WERI-Rb-1 (cell line): Measurements from ENCODE around the gene CTSC.

Source experiments
- DNase-seq: peaks from one replicate; pipeline ENCODE4 v3.0.0-alpha.2; 2020
- H3K27ac ChIP-seq: fragments of 250-450 bp; sonication (Bioruptor Pico); 2 replicates; pipeline ENCODE4 v1.5.1; 2020; ENCODE audit warnings: mild to moderate bottlenecking, moderate library complexity
- H3K27me3 ChIP-seq: fragments of 250-450 bp; sonication (Bioruptor Pico); 2 replicates; pipeline ENCODE4 v1.5.1; 2021; ENCODE audit warnings: mild to moderate bottlenecking, low read depth, moderate library complexity; ENCODE audit not compliant: insufficient read depth, severe bottlenecking
- H3K36me3 ChIP-seq: fragments of 250-450 bp; sonication (Bioruptor Pico); 2 replicates; pipeline ENCODE4 v1.5.1; 2020; ENCODE audit warnings: mild to moderate bottlenecking, moderate library complexity
- H3K4me3 ChIP-seq: 2 replicates; pipeline ENCODE4 v1.5.1; 2011; ENCODE audit warnings: low read depth, mild to moderate bottlenecking, control low read depth, low read length
- H3K9me3 ChIP-seq: fragments of 250-450 bp; sonication (Bioruptor Pico); 2 replicates; pipeline ENCODE4 v1.5.1; 2021; ENCODE audit warnings: mild to moderate bottlenecking, moderate library complexity; ENCODE audit not compliant: severe bottlenecking
- CTCF ChIP-seq: IDR thresholded peaks from 2 replicates; pipeline ENCODE4 v1.5.1; 2011; ENCODE audit warnings: low read depth, mild to moderate bottlenecking, control low read depth, inconsistent platforms, low read length

Gene CTSC

DNA sequence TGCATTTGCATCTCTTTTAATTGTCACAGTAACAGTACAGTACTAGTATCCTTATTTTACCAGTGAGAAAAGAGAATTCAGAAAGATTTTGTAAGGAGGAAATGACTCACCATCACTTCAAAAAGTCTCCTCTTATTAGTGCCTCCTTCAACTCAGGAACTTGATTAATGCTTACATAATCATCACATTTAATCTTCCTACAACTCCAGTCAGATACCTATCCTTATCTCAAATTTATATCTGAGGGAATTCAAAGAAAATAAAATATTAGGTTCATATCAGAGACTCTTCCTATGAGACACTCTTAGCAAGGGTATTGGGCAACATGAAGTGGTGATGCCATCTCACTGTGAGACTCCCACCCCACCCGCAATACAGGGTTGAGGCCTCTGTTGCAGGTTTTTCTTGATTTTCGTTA, 26.1 kb upstream of the CTSC start:
- no peaks in the 10 kb centered on the region for H3K9me3 ChIP-seq
- DNase-seq, result no peak
- no peaks in the 10 kb centered on the region for H3K27me3 ChIP-seq
- no peak overlapping the region for H3K27ac ChIP-seq
- no peak overlapping the region for H3K4me3 ChIP-seq
- no peaks in the 10 kb centered on the region for H3K36me3 ChIP-seq
- no peak for TF ChIP-seq CTCF

- no peaks in the 10 kb centered on the region for H3K27me3 ChIP-seq
- TF ChIP-seq CTCF, result no peak
- no peak for DNase-seq
- H3K9me3 ChIP-seq, result no peaks in the 10 kb centered on the region
- no peak overlapping the region for H3K27ac ChIP-seq
- H3K4me3 ChIP-seq, result no peak overlapping the region
- no peaks in the 10 kb centered on the region for H3K36me3 ChIP-seq
Observed at GRCh38 chr11:88363004-88363403, 25.5 kb upstream of the CTSC start.

GRCh38 chr11:88360141-88360540, 22.6 kb upstream of the CTSC start:
- no peak for DNase-seq
- H3K36me3 ChIP-seq, result no peaks in the 10 kb centered on the region
- H3K9me3 ChIP-seq, result no peaks in the 10 kb centered on the region
- H3K27me3 ChIP-seq, result no peaks in the 10 kb centered on the region
- TF ChIP-seq CTCF, result no peak
- H3K4me3 ChIP-seq, result no peak overlapping the region
- no peak overlapping the region for H3K27ac ChIP-seq

DNA sequence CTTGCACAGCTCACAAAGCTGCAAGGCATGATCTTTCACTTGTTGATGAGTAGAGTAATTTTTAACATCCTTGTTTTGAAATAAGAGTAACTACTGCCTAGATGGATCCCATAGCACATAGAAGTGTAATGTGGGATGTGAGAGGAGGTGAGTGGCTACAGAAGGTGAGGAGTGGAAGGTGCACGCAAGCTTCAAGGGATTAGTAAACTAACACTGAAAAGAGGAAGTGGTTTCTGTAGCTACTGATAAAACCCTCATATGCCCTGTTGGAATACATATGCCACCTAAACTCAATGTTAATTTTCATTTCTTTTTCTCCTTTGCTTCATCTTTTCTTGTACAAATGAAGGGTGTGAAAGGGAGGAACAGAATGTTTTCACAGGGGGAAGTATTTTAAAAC, 22.0 kb upstream of the CTSC start:
- Histone ChIP-seq H3K27ac (no peak overlapping the region), H3K9me3 (no peaks in the 10 kb centered on the region), H3K27me3 (no peaks in the 10 kb centered on the region), H3K4me3 (no peak overlapping the region), H3K36me3 (no peaks in the 10 kb centered on the region)
- no peak for TF ChIP-seq CTCF
- DNase-seq, result no peak

DNA sequence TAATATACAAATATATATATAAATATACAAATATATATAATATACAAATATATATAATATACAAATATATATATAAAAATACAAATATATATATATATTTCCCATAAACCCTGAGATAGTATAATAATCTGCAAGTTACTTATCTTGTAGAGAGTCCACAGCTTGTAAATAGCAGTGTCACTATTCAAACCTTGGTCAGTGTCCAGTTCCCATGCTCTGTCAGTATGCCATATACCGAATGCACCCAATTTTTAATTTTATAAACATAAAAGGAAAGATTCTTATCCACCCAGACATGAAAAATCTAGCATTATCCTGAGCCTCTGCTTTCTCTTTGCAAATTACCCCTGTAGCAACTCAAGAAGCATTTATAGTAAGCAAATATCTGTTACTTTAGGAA, 21.6 kb upstream of the CTSC start:
- H3K27me3 ChIP-seq, result no peaks in the 10 kb centered on the region
- no peaks in the 10 kb centered on the region for H3K36me3 ChIP-seq
- no peak for TF ChIP-seq CTCF
- H3K27ac ChIP-seq, result no peak overlapping the region
- DNase-seq, result no peak
- no peaks in the 10 kb centered on the region for H3K9me3 ChIP-seq
- no peak overlapping the region for H3K4me3 ChIP-seq

DNA sequence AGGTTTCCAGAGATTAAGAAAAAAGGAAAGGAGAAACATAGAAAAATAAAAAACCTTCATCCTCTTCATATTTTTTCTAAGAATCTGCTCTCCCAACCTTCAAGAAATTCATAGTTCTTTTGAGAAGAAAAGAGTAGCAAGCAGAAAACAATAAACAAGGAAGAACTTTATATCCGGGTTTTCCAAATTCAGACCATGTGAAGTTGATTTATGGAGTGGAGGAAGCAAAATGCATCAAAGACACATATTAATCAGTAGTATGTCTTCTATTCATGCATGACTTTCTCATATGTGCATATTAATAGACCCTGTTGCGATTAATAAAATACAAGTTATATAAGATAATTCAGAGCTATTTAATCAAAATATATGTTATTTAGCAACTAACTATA, 20.5 kb upstream of the CTSC start:
- Histone ChIP-seq H3K36me3 (no peaks in the 10 kb centered on the region), H3K4me3 (no peak overlapping the region), H3K9me3 (no peaks in the 10 kb centered on the region), H3K27ac (no peak overlapping the region), H3K27me3 (no peaks in the 10 kb centered on the region)
- TF ChIP-seq CTCF, result no peak
- no peak for DNase-seq
